GM12801 (cell line): ENCODE results near the gene HMG20A.

ENCODE experiments used
- CTCF ChIP-seq: IDR thresholded peaks from one replicate; pipeline ENCODE4 v1.5.1; 2011; ENCODE audit warnings: control low read depth; ENCODE audit not compliant: insufficient read length; ENCODE audit errors: extremely low read depth

HMG20A gene

DNA sequence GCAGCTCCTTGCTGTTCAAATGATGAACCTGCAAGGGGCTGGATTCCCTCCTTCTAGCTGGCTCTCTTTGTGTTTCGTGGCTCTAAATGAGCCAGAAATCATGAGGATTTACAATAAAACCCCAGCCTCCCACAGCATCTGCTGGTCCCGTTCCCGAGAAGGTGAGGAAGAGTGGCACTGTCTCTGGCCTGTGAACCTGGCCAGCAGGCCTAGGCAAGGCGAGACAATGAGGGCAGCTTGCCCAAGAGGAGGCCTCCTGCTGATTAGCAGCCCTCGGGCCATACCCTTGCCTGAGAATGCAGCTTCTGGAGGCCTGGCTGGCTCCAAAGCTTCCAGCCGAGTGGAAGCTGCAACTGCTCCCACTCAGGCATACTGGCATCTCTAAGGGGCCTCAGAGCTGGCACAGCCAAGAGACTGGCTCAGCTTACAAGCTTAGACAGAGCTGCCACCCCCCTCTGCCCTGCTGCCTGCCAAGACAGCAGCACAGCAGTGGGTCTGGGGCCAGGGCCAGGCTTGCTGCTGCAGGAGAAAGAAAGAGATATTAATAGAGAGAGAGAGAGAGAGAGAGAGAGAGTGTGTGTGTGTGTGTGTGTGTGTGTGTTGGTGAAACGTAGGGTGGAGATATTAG, 76.5 kb downstream of the HMG20A start:
- TF ChIP-seq CTCF, result no peak

- no peak for TF ChIP-seq CTCF
Observed at GRCh38 chr15:77497942-77498361, 77.3 kb downstream of the HMG20A start.

- TF ChIP-seq CTCF, result no peak
Observed at GRCh38 chr15:77499087-77499760, 78.5 kb downstream of the HMG20A start.

DNA sequence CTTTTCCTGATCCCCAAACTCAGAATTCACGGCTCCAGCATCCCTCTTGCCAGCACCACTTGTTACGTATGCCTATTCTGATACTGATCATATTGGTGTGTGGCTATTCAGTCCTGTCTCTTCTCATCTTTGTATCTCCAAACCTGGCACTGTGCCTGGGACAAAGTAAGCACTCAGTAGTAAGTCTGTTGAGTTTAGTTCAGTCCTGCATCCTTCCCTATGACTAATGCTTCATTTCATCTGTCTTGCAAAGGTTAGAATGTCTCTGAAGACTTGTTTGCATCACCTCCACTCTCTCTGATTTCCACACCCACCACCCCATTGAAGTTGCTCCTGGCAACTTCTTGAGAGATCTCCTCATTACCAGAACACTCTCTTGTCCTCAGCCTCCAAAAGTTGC, 80.3 kb downstream of the HMG20A start:
- no peak for TF ChIP-seq CTCF

- TF ChIP-seq CTCF, result no peak
Observed at GRCh38 chr15:77502379-77503095, 81.8 kb downstream of the HMG20A start.

- no peak for TF ChIP-seq CTCF
Observed at GRCh38 chr15:77503240-77503639, 82.6 kb downstream of the HMG20A start.

- TF ChIP-seq CTCF, result no peak
Observed at GRCh38 chr15:77503764-77504163, 83.1 kb downstream of the HMG20A start.
